Breast epithelium (tissue), 3 donors: Measurements from ENCODE around the gene MROH2A.

ENCODE experiments used
- POLR2A ChIP-seq: fragments of 450-650 bp; IDR thresholded peaks from one replicate; pipeline ENCODE4 v1.6.1; 2016; ENCODE audit warnings: antibody characterized with exemption, mild to moderate bottlenecking, moderate library complexity
- POLR2AphosphoS5 ChIP-seq, 3 donors: sonication (generic); formaldehyde crosslinking; IDR thresholded peaks; one replicate each; pipeline ENCODE4 v1.6.1; 2017; ENCODE audit warnings: antibody characterized with exemption in 3 of 3
- TF ChIP-seq, protein P1 (sequence below), 3 donors: fragments of 450-650 bp; IDR thresholded peaks; one replicate each; pipeline ENCODE4 v1.5.1; 2016 to 2017; ENCODE audit warnings: antibody characterized with exemption in 3 of 3, mild to moderate bottlenecking in 3 of 3, moderate library complexity in 3 of 3

DNA sequence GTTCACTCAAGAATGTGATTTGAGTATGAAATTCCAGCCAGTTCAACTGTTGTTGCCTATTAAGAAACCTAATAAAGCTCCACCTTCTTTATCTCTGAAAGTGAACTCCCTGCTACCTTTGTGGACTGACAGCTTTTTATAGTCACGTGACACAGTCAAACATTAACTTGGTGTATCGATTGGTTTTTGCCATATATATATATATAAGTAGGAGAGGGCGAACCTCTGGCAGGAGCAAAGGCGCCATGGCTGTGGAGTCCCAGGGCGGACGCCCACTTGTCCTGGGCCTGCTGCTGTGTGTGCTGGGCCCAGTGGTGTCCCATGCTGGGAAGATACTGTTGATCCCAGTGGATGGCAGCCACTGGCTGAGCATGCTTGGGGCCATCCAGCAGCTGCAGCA is 18.1 kb upstream of the MROH2A start, which contains the start of gene UGT1A1:
- TF ChIP-seq, protein P1, sequence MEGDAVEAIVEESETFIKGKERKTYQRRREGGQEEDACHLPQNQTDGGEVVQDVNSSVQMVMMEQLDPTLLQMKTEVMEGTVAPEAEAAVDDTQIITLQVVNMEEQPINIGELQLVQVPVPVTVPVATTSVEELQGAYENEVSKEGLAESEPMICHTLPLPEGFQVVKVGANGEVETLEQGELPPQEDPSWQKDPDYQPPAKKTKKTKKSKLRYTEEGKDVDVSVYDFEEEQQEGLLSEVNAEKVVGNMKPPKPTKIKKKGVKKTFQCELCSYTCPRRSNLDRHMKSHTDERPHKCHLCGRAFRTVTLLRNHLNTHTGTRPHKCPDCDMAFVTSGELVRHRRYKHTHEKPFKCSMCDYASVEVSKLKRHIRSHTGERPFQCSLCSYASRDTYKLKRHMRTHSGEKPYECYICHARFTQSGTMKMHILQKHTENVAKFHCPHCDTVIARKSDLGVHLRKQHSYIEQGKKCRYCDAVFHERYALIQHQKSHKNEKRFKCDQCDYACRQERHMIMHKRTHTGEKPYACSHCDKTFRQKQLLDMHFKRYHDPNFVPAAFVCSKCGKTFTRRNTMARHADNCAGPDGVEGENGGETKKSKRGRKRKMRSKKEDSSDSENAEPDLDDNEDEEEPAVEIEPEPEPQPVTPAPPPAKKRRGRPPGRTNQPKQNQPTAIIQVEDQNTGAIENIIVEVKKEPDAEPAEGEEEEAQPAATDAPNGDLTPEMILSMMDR (IDR thresholded peaks at IDR 0.05), result no peak
- TF ChIP-seq POLR2A (no peak), POLR2AphosphoS5 (IDR thresholded peaks at IDR 0.05) (no peak)
